Liver (tissue), 9 donors: ENCODE measurements around the gene TASOR2. TPM values are rescaled to one million over a fixed set of nuclear protein-coding genes. Genes with fewer than 3 reads are reported as not detected.

Experiments used
- DNase-seq: peaks from one replicate; pipeline ENCODE4 v3.0.0-alpha.2; 2017; ENCODE audit warnings: low spot score
- H3K27ac ChIP-seq, 2 donors: one replicate each; pipeline ENCODE4 v1.7.0; 2013; ENCODE audit warnings: inconsistent platforms in 2 of 2, low read length in 2 of 2, control low read depth in 1 of 2, low read depth in 1 of 2, mild to moderate bottlenecking in 1 of 2
- H3K27me3 ChIP-seq, 4 donors: one replicate each; pipeline versions ENCODE4 v1.6.1 to v1.7.0; 2013; ENCODE audit warnings: low read length in 3 of 4, inconsistent platforms in 1 of 4, mild to moderate bottlenecking in 1 of 4, moderate library complexity in 1 of 4; ENCODE audit not compliant: control insufficient read depth in 4 of 4, insufficient read depth in 4 of 4
- H3K36me3 ChIP-seq, 4 donors: one replicate each; pipeline versions ENCODE4 v1.6.1 to v1.7.0; 2013; ENCODE audit warnings: low read length in 3 of 4, mild to moderate bottlenecking in 3 of 4, low read depth in 1 of 4, moderate library complexity in 1 of 4; ENCODE audit not compliant: control insufficient read depth in 4 of 4, insufficient read depth in 3 of 4
- H3K4me1 ChIP-seq, 4 donors: one replicate each; pipeline versions ENCODE4 v1.6.1 to v1.7.0; 2013; ENCODE audit warnings: low read length in 3 of 4, mild to moderate bottlenecking in 3 of 4, moderate library complexity in 1 of 4; ENCODE audit not compliant: control insufficient read depth in 4 of 4, insufficient read depth in 4 of 4
- H3K4me3 ChIP-seq, 3 donors: one replicate each; pipeline versions ENCODE4 v1.6.1 to v1.7.0; 2013; ENCODE audit warnings: low read length in 3 of 3, control low read depth in 1 of 3, low read depth in 1 of 3, mild to moderate bottlenecking in 1 of 3
- H3K9ac ChIP-seq, 2 donors: one replicate each; pipeline ENCODE4 v1.7.0; 2013; ENCODE audit warnings: low read length in 2 of 2, mild to moderate bottlenecking in 2 of 2, moderate library complexity in 2 of 2, control low read depth in 1 of 2, low read depth in 1 of 2
- H3K9me3 ChIP-seq, 4 donors: one replicate each; pipeline versions ENCODE4 v1.6.1 to v1.7.0; 2013; ENCODE audit warnings: low read length in 3 of 4; ENCODE audit not compliant: control insufficient read depth in 4 of 4
- EGR1 ChIP-seq, 2 donors: IDR thresholded peaks; 2 replicates each; pipeline ENCODE4 v1.6.1; 2016 to 2018; ENCODE audit warnings: antibody characterized with exemption in 2 of 2, low read depth in 2 of 2
- FOXA1 ChIP-seq: IDR thresholded peaks from 2 replicates; pipeline ENCODE4 v1.6.1; 2016; ENCODE audit warnings: antibody characterized with exemption
- FOXA2 ChIP-seq: IDR thresholded peaks from 2 replicates; pipeline ENCODE4 v1.6.1; 2016; ENCODE audit warnings: antibody characterized with exemption
- GABPA ChIP-seq, 2 donors: IDR thresholded peaks in 1 of 2; conservative IDR thresholded peaks in 1 of 2; 2 replicates each; pipeline ENCODE4 v1.6.1; 2016; ENCODE audit warnings: antibody characterized with exemption in 2 of 2, mild to moderate bottlenecking in 1 of 2, moderate library complexity in 1 of 2
- HNF4A ChIP-seq, 2 donors: conservative IDR thresholded peaks; 2 replicates each; pipeline ENCODE4 v1.6.1; 2016; ENCODE audit warnings: antibody characterized with exemption in 2 of 2, mild to moderate bottlenecking in 2 of 2
- HNF4G ChIP-seq: IDR thresholded peaks from 2 replicates; pipeline ENCODE4 v1.6.1; 2016; ENCODE audit warnings: antibody characterized with exemption
- JUND ChIP-seq, 2 donors: IDR thresholded peaks; 2 replicates each; pipeline ENCODE4 v1.6.1; 2016; ENCODE audit warnings: antibody characterized with exemption in 2 of 2
- NR2F2 ChIP-seq: IDR thresholded peaks from 2 replicates; pipeline ENCODE4 v1.6.1; 2016; ENCODE audit warnings: antibody characterized with exemption
- RAD21 ChIP-seq, 2 donors: IDR thresholded peaks; 2 replicates each; pipeline ENCODE4 v1.6.1; 2016; ENCODE audit warnings: antibody characterized with exemption in 2 of 2, mild to moderate bottlenecking in 2 of 2
- RXRA ChIP-seq, 2 donors: IDR thresholded peaks; 2 replicates each; pipeline ENCODE4 v1.6.1; 2017 to 2018; ENCODE audit warnings: antibody characterized with exemption in 2 of 2, mild to moderate bottlenecking in 1 of 2
- SP1 ChIP-seq: IDR thresholded peaks from 2 replicates; pipeline ENCODE4 v1.6.1; 2018; ENCODE audit warnings: antibody characterized with exemption, mild to moderate bottlenecking
- TAF1 ChIP-seq: conservative IDR thresholded peaks from 2 replicates; pipeline ENCODE4 v1.6.1; 2016; ENCODE audit warnings: antibody characterized with exemption, mild to moderate bottlenecking
- YY1 ChIP-seq: IDR thresholded peaks from 2 replicates; pipeline ENCODE4 v1.6.1; 2016; ENCODE audit warnings: antibody characterized with exemption, mild to moderate bottlenecking
- WGBS: extraction: QIAGEN DNeasy Blood & Tissue Kit; methylation state at CpG from one replicate; pipeline ENCODE4 v1.1.7; 2013; 5-methylcytosine and 5-hydroxymethylcytosine counted together
- polyA plus RNA-seq, 2 donors: library from polyadenylated mRNA; stranded (reverse) in 1 of 2; unstranded in 1 of 2; fragments of 200-250 nt in 1 of 2; fragments of >200 nt in 1 of 2; fragmentation: Nextera tagmentation in 1 of 2; extraction: Ambion mirVana in 1 of 2; gene quantifications; one replicate each; pipeline versions ENCODE4 v1.2.1 to v1.2.3, GENCODE V29; 2013 to 2015
- total RNA-seq, 2 donors: library from RNA; depleted of rRNA; stranded (reverse); fragments of >200 nt; gene quantifications; one replicate each; pipeline ENCODE4 v1.2.3, GENCODE V29; 2014
- TF ChIP-seq, protein P1 (sequence below): fragments of 150-350 bp; IDR thresholded peaks from 2 replicates; pipeline ENCODE4 v1.5.1; 2017; ENCODE audit warnings: improper control_type of control experiment, low read depth, low read length; ENCODE audit not compliant: missing input control
- TF ChIP-seq, protein P2 (sequence below): IDR thresholded peaks from 2 replicates; pipeline ENCODE4 v1.6.1; 2016; ENCODE audit warnings: antibody characterized with exemption, mild to moderate bottlenecking
- TF ChIP-seq, protein P3 (sequence below): IDR thresholded peaks from 2 replicates; pipeline ENCODE4 v1.6.1; 2016; ENCODE audit warnings: antibody characterized with exemption
- TF ChIP-seq, protein P4 (sequence below): IDR thresholded peaks from 2 replicates; pipeline ENCODE4 v1.6.1; 2016; ENCODE audit warnings: antibody characterized with exemption
- TF ChIP-seq, protein P5 (sequence below): IDR thresholded peaks from 2 replicates; pipeline ENCODE4 v1.6.1; 2016; ENCODE audit warnings: antibody characterized with exemption
- donor health status: healthy.
- donor health status: healthy.
- donor health status: healthy.
- donor health status: healthy.
- donor health status: healthy.

The TASOR2 gene
- total and polyA plus RNA-seq, 4 donors = 7.6 to 40.3 (median 14.2) TPM

DNA sequence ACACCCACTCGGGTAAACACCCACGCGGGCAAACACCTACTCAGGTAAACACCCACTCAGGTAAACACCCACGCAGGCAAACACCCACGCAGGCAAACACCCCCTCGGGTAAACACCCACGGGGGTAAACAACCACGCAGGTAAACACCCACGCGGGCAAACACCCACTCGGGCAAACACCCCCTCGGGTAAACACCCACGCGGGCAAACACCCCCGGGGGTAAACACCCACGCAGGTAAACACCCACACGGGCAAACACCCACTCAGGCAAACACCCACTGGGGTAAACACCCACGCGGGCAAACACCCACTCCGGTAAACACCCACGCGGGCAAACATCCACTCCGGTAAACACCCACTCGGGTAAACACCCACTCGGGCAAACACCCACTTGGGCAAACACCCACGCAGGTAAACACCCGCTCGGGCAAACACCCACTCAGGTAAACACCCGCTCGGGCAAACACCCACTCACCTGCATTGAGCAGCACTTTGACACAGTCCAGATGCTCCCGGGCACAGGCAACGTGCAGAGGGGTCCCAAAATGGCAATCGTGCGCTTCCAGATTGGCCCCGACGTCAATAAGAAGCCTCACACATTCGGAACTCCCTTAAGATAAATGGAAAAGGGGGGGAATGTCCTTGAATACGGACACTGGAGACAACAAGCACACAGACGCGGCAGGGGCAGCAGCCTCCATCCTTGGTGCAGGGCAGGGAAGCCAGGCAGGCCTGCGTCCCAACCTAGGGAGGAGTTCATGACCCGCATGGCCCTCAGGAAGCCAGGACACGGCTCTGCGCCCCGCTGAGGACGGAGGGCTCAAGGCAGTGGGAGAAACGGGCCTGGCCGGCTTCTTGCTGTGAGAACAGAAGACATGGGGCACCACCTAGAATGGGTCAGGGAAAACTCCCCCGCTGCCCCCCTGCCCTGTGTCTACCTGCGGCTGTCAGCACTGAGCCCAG lies 35.9 kb upstream of the TASOR2 start:
- WGBS = 69% methylated on average over 50 of the region's 50 CpGs
- no peak for DNase-seq
- Histone ChIP-seq H3K27ac (peak overlapping the region; percentile 11 to 14), H3K27me3 (no peaks in the 10 kb centered on the region), H3K4me1 (peaks cover 26 to 48% (median 46%) of the 10 kb centered on the region in 4 donors), H3K36me3 (peaks cover 0 to 10% (median 7%) of the 10 kb centered on the region in 4 donors), H3K9ac (no peak overlapping the region), H3K9me3 (no peaks in the 10 kb centered on the region), H3K4me3 (no peak overlapping the region)
- TF ChIP-seq RXRA (IDR thresholded peaks at IDR 0.05) = no peak
- TF ChIP-seq EGR1 (IDR thresholded peaks at IDR 0.05; ENCODE audit: low read depth in 2 of 2) = peak; percentile 32 to 49

DNA sequence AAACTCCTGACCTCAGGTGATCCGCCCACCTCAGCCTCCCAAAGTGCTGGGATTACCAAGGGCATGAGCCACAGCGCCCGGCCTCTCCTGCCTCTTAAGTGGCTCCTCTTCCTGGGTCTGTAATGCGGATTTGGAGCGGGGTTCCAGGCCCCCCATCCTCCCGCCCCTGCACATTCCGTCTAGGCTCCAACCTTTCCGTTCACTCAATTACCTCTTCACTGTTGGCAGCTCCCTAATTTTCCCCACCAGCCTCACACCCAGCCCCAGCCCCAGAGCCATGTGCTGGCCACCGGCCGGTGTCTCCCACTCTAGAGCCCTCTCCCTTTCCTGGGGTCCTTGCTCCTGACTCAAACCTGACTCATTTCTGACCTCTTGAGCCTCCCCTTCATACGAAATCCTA lies 34.9 kb upstream of the TASOR2 start:
- 97% methylated on average over 11 of the region's 11 CpGs for WGBS
- Histone ChIP-seq H3K4me3 (no peak overlapping the region), H3K27ac (no peak overlapping the region), H3K9me3 (no peaks in the 10 kb centered on the region), H3K27me3 (no peaks in the 10 kb centered on the region), H3K36me3 (peaks cover 0 to 10% (median 5%) of the 10 kb centered on the region in 4 donors), H3K9ac (no peak overlapping the region), H3K4me1 (peaks cover 27 to 52% (median 44%) of the 10 kb centered on the region in 4 donors)
- TF ChIP-seq NR2F2 (no peak), TAF1 (no peak), EGR1 (IDR thresholded peaks at IDR 0.05; ENCODE audit: low read depth in 2 of 2) (no peak), RXRA (IDR thresholded peaks at IDR 0.05) (no peak), RAD21 (IDR thresholded peaks at IDR 0.05) (no peak), JUND (IDR thresholded peaks at IDR 0.05) (no peak), GABPA (IDR thresholded peaks at IDR 0.05 in 1 of 2, conservative IDR thresholded peaks at IDR 0.05 in 1 of 2) (no peak), FOXA2 (no peak), HNF4A (conservative IDR thresholded peaks at IDR 0.05) (no peak), HNF4G (no peak), SP1 (no peak), YY1 (no peak), FOXA1 (no peak)
- TF ChIP-seq, protein P1, sequence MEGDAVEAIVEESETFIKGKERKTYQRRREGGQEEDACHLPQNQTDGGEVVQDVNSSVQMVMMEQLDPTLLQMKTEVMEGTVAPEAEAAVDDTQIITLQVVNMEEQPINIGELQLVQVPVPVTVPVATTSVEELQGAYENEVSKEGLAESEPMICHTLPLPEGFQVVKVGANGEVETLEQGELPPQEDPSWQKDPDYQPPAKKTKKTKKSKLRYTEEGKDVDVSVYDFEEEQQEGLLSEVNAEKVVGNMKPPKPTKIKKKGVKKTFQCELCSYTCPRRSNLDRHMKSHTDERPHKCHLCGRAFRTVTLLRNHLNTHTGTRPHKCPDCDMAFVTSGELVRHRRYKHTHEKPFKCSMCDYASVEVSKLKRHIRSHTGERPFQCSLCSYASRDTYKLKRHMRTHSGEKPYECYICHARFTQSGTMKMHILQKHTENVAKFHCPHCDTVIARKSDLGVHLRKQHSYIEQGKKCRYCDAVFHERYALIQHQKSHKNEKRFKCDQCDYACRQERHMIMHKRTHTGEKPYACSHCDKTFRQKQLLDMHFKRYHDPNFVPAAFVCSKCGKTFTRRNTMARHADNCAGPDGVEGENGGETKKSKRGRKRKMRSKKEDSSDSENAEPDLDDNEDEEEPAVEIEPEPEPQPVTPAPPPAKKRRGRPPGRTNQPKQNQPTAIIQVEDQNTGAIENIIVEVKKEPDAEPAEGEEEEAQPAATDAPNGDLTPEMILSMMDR = no peak
- TF ChIP-seq, protein P2, sequence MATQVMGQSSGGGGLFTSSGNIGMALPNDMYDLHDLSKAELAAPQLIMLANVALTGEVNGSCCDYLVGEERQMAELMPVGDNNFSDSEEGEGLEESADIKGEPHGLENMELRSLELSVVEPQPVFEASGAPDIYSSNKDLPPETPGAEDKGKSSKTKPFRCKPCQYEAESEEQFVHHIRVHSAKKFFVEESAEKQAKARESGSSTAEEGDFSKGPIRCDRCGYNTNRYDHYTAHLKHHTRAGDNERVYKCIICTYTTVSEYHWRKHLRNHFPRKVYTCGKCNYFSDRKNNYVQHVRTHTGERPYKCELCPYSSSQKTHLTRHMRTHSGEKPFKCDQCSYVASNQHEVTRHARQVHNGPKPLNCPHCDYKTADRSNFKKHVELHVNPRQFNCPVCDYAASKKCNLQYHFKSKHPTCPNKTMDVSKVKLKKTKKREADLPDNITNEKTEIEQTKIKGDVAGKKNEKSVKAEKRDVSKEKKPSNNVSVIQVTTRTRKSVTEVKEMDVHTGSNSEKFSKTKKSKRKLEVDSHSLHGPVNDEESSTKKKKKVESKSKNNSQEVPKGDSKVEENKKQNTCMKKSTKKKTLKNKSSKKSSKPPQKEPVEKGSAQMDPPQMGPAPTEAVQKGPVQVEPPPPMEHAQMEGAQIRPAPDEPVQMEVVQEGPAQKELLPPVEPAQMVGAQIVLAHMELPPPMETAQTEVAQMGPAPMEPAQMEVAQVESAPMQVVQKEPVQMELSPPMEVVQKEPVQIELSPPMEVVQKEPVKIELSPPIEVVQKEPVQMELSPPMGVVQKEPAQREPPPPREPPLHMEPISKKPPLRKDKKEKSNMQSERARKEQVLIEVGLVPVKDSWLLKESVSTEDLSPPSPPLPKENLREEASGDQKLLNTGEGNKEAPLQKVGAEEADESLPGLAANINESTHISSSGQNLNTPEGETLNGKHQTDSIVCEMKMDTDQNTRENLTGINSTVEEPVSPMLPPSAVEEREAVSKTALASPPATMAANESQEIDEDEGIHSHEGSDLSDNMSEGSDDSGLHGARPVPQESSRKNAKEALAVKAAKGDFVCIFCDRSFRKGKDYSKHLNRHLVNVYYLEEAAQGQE = no peak
- TF ChIP-seq, protein P3, sequence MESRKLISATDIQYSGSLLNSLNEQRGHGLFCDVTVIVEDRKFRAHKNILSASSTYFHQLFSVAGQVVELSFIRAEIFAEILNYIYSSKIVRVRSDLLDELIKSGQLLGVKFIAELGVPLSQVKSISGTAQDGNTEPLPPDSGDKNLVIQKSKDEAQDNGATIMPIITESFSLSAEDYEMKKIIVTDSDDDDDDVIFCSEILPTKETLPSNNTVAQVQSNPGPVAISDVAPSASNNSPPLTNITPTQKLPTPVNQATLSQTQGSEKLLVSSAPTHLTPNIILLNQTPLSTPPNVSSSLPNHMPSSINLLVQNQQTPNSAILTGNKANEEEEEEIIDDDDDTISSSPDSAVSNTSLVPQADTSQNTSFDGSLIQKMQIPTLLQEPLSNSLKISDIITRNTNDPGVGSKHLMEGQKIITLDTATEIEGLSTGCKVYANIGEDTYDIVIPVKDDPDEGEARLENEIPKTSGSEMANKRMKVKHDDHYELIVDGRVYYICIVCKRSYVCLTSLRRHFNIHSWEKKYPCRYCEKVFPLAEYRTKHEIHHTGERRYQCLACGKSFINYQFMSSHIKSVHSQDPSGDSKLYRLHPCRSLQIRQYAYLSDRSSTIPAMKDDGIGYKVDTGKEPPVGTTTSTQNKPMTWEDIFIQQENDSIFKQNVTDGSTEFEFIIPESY = no peak
- TF ChIP-seq, protein P4, sequence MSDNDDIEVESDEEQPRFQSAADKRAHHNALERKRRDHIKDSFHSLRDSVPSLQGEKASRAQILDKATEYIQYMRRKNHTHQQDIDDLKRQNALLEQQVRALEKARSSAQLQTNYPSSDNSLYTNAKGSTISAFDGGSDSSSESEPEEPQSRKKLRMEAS = no peak
- TF ChIP-seq, protein P5, sequence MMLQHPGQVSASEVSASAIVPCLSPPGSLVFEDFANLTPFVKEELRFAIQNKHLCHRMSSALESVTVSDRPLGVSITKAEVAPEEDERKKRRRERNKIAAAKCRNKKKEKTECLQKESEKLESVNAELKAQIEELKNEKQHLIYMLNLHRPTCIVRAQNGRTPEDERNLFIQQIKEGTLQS = no peak
- DNase-seq = no peak
